Progenitor cell of endocrine pancreas (in vitro differentiated cells): ENCODE measurements around the gene ABHD17C. TPM values are rescaled to one million over a fixed set of nuclear protein-coding genes. Genes with fewer than 3 reads are reported as not detected.

ENCODE experiments used
- DNase-seq: peaks from one replicate; pipeline ENCODE4 v3.0.0; 2021; ENCODE audit warnings: low spot score; ENCODE audit not compliant: unreplicated experiment
- H3K27ac Mint-ChIP-seq: 2 replicates; pipeline ENCODE4 v1.8.0; 2021; ENCODE audit warnings: mild to moderate bottlenecking, moderate library complexity, mixed read lengths
- H3K27me3 Mint-ChIP-seq: 2 replicates; pipeline ENCODE4 v1.8.0; 2021; ENCODE audit warnings: mixed read lengths
- H3K36me3 Mint-ChIP-seq: 2 replicates; pipeline ENCODE4 v1.8.0; 2022; ENCODE audit warnings: mixed read lengths; ENCODE audit not compliant: insufficient read depth
- H3K4me1 Mint-ChIP-seq: 2 replicates; pipeline ENCODE4 v1.8.0; 2021; ENCODE audit warnings: low read depth, mixed read lengths
- H3K4me3 Mint-ChIP-seq: 2 replicates; pipeline ENCODE4 v1.8.0; 2021; ENCODE audit warnings: low read depth, mild to moderate bottlenecking, moderate library complexity, mixed read lengths
- H3K9me3 Mint-ChIP-seq: 2 replicates; pipeline ENCODE4 v1.8.0; 2021; ENCODE audit warnings: low read depth, mixed read lengths
- CTCF ChIP-seq: fragments of 200-600 bp; sonication (generic); IDR thresholded peaks from one replicate; pipeline ENCODE4 v1.5.0; 2021; ENCODE audit warnings: antibody characterized with exemption, mild to moderate bottlenecking; ENCODE audit not compliant: unreplicated experiment
- total RNA-seq: library from RNA; stranded (reverse); gene quantifications from 2 replicates; pipeline ENCODE4 v1.2.1, GENCODE V29; 2021

Gene ABHD17C
- total RNA-seq, 1 donor from 2014 or later, result 19.8 TPM

DNA sequence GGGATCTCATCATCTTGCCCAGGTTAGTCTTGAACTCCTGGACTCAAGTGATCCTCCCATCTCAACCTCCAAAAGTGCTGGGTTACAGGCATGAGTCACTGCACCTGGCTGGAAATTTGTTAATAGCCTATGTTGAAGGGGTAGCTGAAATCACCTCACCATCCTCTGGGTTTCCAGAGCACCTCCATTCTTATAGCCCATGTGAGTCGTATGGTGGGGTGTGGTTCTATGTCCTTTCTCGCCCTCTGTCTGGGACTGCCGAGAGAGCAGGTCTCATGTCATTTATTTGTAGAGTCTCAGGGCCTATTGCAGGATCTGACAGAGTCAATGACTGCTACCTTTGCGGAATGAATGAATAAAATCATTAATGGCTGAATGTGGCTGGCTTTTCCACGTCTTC, 105.0 kb downstream of the ABHD17C start:
- Mint-ChIP-seq H3K36me3 (no peaks in the 10 kb centered on the region), H3K4me1 (peaks cover 23% of the 10 kb centered on the region), H3K9me3 (no peaks in the 10 kb centered on the region), H3K27ac (no peak overlapping the region), H3K4me3 (no peak overlapping the region), H3K27me3 (peaks cover 8% of the 10 kb centered on the region)
- no peak for DNase-seq
- TF ChIP-seq CTCF, result no peak

- TF ChIP-seq CTCF, result no peak
- peaks cover 20% of the 10 kb centered on the region for H3K4me1 Mint-ChIP-seq
Measured at GRCh38 chr15:80801891-80802680, 107.0 kb downstream of the ABHD17C start.

DNA sequence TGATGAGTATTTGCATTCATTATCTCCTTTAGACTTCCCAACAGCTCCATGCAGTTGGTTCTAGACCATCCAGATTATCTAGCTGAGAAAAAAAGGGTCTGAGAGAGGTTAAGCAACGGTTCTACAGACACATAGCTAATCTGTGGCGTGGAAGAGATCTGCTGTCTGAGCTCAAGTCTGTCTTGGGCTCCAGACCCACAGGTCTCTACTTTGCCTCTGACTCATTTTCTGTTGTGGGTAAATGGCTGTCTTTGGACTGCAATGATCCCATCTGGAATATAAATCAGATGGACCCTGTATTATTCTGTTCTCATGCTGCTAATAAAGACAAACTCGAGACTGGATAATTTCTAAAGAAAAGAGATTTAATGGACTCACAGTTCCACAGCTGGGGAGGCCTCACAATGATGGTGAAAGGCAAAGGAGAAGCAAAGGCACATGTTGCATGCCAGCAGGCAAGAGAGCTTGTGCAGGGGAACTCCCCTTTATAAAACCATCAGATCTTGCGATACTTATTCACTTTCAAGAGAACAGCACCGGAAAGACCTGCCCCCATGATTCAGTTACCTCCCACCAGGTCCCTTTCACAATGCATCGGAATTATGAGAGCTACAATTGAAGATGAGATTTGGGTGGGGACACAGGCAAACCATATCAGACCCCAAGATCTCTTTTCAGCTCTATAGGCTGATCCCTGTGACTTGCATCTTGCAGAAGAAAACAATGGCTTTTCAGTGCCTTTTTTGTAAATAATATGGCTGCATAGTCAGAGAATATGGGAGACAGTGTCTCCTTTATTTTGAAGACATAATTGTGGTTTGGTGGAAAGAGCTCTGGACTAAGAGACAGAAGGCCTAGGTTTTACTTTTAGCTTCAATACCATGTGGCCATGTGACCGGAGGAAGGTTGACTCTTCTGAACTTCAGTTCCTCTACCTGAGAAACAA, 108.7 kb downstream of the ABHD17C start:
- peaks cover 8% of the 10 kb centered on the region for H3K27me3 Mint-ChIP-seq
- H3K4me1 Mint-ChIP-seq, result peaks cover 15% of the 10 kb centered on the region
- no peak for DNase-seq
- H3K36me3 Mint-ChIP-seq, result no peaks in the 10 kb centered on the region
- no peak for TF ChIP-seq CTCF
- no peak overlapping the region for H3K27ac Mint-ChIP-seq
- H3K9me3 Mint-ChIP-seq, result no peaks in the 10 kb centered on the region
- no peak overlapping the region for H3K4me3 Mint-ChIP-seq

More at GRCh38 chr15:80801891-80802680, 107.0 kb downstream of the ABHD17C start:
- H3K27ac Mint-ChIP-seq, result no peak overlapping the region
- H3K27me3 Mint-ChIP-seq, result peaks cover 8% of the 10 kb centered on the region
- no peaks in the 10 kb centered on the region for H3K9me3 Mint-ChIP-seq
- no peak for DNase-seq
- no peak overlapping the region for H3K4me3 Mint-ChIP-seq
- H3K36me3 Mint-ChIP-seq, result no peaks in the 10 kb centered on the region

GRCh38 chr15:80804970-80805495, 109.9 kb downstream of the ABHD17C start:
- Mint-ChIP-seq H3K27me3 (peaks cover 8% of the 10 kb centered on the region), H3K27ac (peak overlapping the region; percentile 80), H3K9me3 (no peaks in the 10 kb centered on the region), H3K4me3 (no peak overlapping the region), H3K36me3 (no peaks in the 10 kb centered on the region), H3K4me1 (peaks cover 15% of the 10 kb centered on the region)
- no peak for DNase-seq
- no peak for TF ChIP-seq CTCF

Other genes with a start within 250 kb of the ABHD17C start
- 0.77 and 1.3 TPM in 2 replicates for gene CEMIP, start 84.1 kb downstream of the ABHD17C start, total RNA-seq